ACC112 (cell line): Measurements from ENCODE around the gene HMCN1.

Experiments
- H2AFZ ChIP-seq: fragments of 200-600 bp; sonication (generic); one replicate; pipeline ENCODE4 v1.6.0; 2017; ENCODE audit warnings: antibody characterized with exemption, low read length; ENCODE audit not compliant: unreplicated experiment
- H3K27ac ChIP-seq: fragments of 200-600 bp; sonication (generic); 2 replicates; pipeline ENCODE4 v1.5.1; 2014; ENCODE audit warnings: low read depth, mild to moderate bottlenecking, antibody characterized with exemption, low read length, moderate library complexity
- H3K27me3 ChIP-seq: fragments of 200-600 bp; sonication (generic); 2 replicates; pipeline ENCODE4 v1.6.1; 2014; ENCODE audit warnings: mild to moderate bottlenecking, antibody characterized with exemption, low read length, moderate library complexity, mixed read lengths; ENCODE audit not compliant: insufficient read depth
- H3K36me3 ChIP-seq: fragments of 200-600 bp; sonication (generic); 2 replicates; pipeline ENCODE4 v1.6.1; 2016; ENCODE audit warnings: mild to moderate bottlenecking, antibody characterized with exemption, low read length, moderate library complexity, mixed read lengths; ENCODE audit not compliant: insufficient read depth
- H3K4me1 ChIP-seq: fragments of 200-600 bp; sonication (generic); one replicate; pipeline ENCODE4 v1.6.1; 2016; ENCODE audit warnings: low read length, mixed read lengths; ENCODE audit not compliant: insufficient read depth, unreplicated experiment, control insufficient read depth
- H3K4me3 ChIP-seq: fragments of 200-600 bp; sonication (generic); 2 replicates; pipeline ENCODE4 v1.5.1; 2014; ENCODE audit warnings: mild to moderate bottlenecking, low read depth, low read length
- H3K79me2 ChIP-seq: fragments of 200-600 bp; sonication (generic); one replicate; pipeline ENCODE4 v1.6.0; 2016; ENCODE audit warnings: low read length; ENCODE audit not compliant: control insufficient read depth, unreplicated experiment, insufficient read depth

The HMCN1 gene

GRCh38 chr1:186187601-186188000 is 453.4 kb downstream of the HMCN1 start:
- peak overlapping the region; percentile 26 for H2AFZ ChIP-seq

GRCh38 chr1:186188004-186188539 is 453.9 kb downstream of the HMCN1 start:
- Histone ChIP-seq H2AFZ (peak overlapping the region; percentile 88), H3K36me3 (no peaks in the 10 kb centered on the region), H3K4me1 (peaks cover 56% of the 10 kb centered on the region), H3K4me3 (peak overlapping the region; percentile 61), H3K27ac (peak overlapping the region; percentile 90), H3K27me3 (no peaks in the 10 kb centered on the region), H3K79me2 (no peaks in the 10 kb centered on the region)

More at GRCh38 chr1:186187601-186188000, 453.4 kb downstream of the HMCN1 start:
- H3K27ac ChIP-seq: peak overlapping the region; percentile 90
- no peaks in the 10 kb centered on the region for H3K79me2 ChIP-seq
- H3K4me3 ChIP-seq: peak overlapping the region; percentile 61
- no peaks in the 10 kb centered on the region for H3K36me3 ChIP-seq
- peaks cover 60% of the 10 kb centered on the region for H3K4me1 ChIP-seq
- H3K27me3 ChIP-seq: no peaks in the 10 kb centered on the region

GRCh38 chr1:186188736-186189135 is 454.5 kb downstream of the HMCN1 start:
- Histone ChIP-seq H3K4me3 (peak overlapping the region; percentile 61), H3K27me3 (no peaks in the 10 kb centered on the region)

GRCh38 chr1:186189156-186189555 is 455.0 kb downstream of the HMCN1 start:
- Histone ChIP-seq H3K27ac (peak overlapping the region; percentile 90), H3K36me3 (no peaks in the 10 kb centered on the region), H3K4me1 (peaks cover 47% of the 10 kb centered on the region), H3K4me3 (no peak overlapping the region), H3K79me2 (no peaks in the 10 kb centered on the region), H3K27me3 (no peaks in the 10 kb centered on the region), H2AFZ (peak overlapping the region; percentile 14)

More at GRCh38 chr1:186188736-186189135, 454.5 kb downstream of the HMCN1 start:
- H3K36me3 ChIP-seq: no peaks in the 10 kb centered on the region
- H3K79me2 ChIP-seq: no peaks in the 10 kb centered on the region
- peak overlapping the region; percentile 90 for H3K27ac ChIP-seq
- H3K4me1 ChIP-seq: peaks cover 51% of the 10 kb centered on the region
- peak overlapping the region; percentile 88 for H2AFZ ChIP-seq

GRCh38 chr1:186191511-186191910 is 457.3 kb downstream of the HMCN1 start:
- Histone ChIP-seq H3K4me3 (no peak overlapping the region), H3K79me2 (no peaks in the 10 kb centered on the region), H3K27me3 (no peaks in the 10 kb centered on the region), H2AFZ (no peak overlapping the region), H3K27ac (no peak overlapping the region), H3K4me1 (peaks cover 31% of the 10 kb centered on the region), H3K36me3 (no peaks in the 10 kb centered on the region)

GRCh38 chr1:186193224-186193623 is 459.0 kb downstream of the HMCN1 start:
- H2AFZ ChIP-seq: no peak overlapping the region
- no peaks in the 10 kb centered on the region for H3K27me3 ChIP-seq
- no peak overlapping the region for H3K4me3 ChIP-seq
- no peak overlapping the region for H3K27ac ChIP-seq
- H3K79me2 ChIP-seq: no peaks in the 10 kb centered on the region
- H3K36me3 ChIP-seq: no peaks in the 10 kb centered on the region
- H3K4me1 ChIP-seq: peaks cover 14% of the 10 kb centered on the region

- no peak overlapping the region for H3K4me3 ChIP-seq
- no peak overlapping the region for H3K27ac ChIP-seq
- H3K27me3 ChIP-seq: no peaks in the 10 kb centered on the region
- no peaks in the 10 kb centered on the region for H3K79me2 ChIP-seq
- no peak overlapping the region for H2AFZ ChIP-seq
- H3K36me3 ChIP-seq: no peaks in the 10 kb centered on the region
- peaks cover 5% of the 10 kb centered on the region for H3K4me1 ChIP-seq
Measured at GRCh38 chr1:186194107-186194756, 460.0 kb downstream of the HMCN1 start.

- Histone ChIP-seq H3K4me1 (no peaks in the 10 kb centered on the region), H3K27me3 (no peaks in the 10 kb centered on the region), H3K79me2 (no peaks in the 10 kb centered on the region), H2AFZ (no peak overlapping the region), H3K27ac (no peak overlapping the region), H3K4me3 (no peak overlapping the region), H3K36me3 (no peaks in the 10 kb centered on the region)
Measured at GRCh38 chr1:186195377-186195931, 461.3 kb downstream of the HMCN1 start.

- H3K27ac ChIP-seq: no peak overlapping the region
- H3K4me1 ChIP-seq: peaks cover 5% of the 10 kb centered on the region
- H2AFZ ChIP-seq: no peak overlapping the region
- H3K36me3 ChIP-seq: no peaks in the 10 kb centered on the region
- H3K27me3 ChIP-seq: no peaks in the 10 kb centered on the region
- no peaks in the 10 kb centered on the region for H3K79me2 ChIP-seq
- no peak overlapping the region for H3K4me3 ChIP-seq
Measured at GRCh38 chr1:186202271-186202764, 468.1 kb downstream of the HMCN1 start.

GRCh38 chr1:186202776-186203175 is 468.6 kb downstream of the HMCN1 start:
- Histone ChIP-seq H3K27ac (no peak overlapping the region), H3K27me3 (no peaks in the 10 kb centered on the region), H3K4me1 (peaks cover 5% of the 10 kb centered on the region), H3K36me3 (no peaks in the 10 kb centered on the region), H3K79me2 (no peaks in the 10 kb centered on the region), H2AFZ (no peak overlapping the region), H3K4me3 (no peak overlapping the region)
